8988T (cell line): ENCODE data around the gene IGF1R.
A peak's percentile ranks its signal among the peaks of the same experiment; 100 is the strongest.
"Not testable (repeated sequence)": the region's sequence is repeated elsewhere in the genome, so short reads cannot be mapped to it uniquely, and the experiment has no call there.

Experiments used
- DNase-seq: peaks from one replicate; pipeline ENCODE4 v3.0.0; 2011

IGF1R gene

GRCh38 chr15:98647774-98648653 lies at the start of gene IGF1R:
TSS of gene IGF1R (plus strand) at chr15:98648539. CDS start at chr15:98649582, 1,043 bp downstream.
- peak; percentile 78 for DNase-seq

- no peak for DNase-seq
Measured at GRCh38 chr15:98599909-98600691, 48.2 kb upstream of the IGF1R start.

GRCh38 chr15:98604983-98605382 lies 43.4 kb upstream of the IGF1R start:
- DNase-seq: no peak

GRCh38 chr15:98609144-98609852 lies 39.0 kb upstream of the IGF1R start:
- DNase-seq: no peak

- DNase-seq: no peak
Measured at GRCh38 chr15:98610991-98611390, 37.3 kb upstream of the IGF1R start.

GRCh38 chr15:98611808-98612207 lies 36.5 kb upstream of the IGF1R start:
- DNase-seq: no peak

GRCh38 chr15:98612490-98613110 lies 35.7 kb upstream of the IGF1R start:
- no peak for DNase-seq

GRCh38 chr15:98614681-98615080 lies 33.7 kb upstream of the IGF1R start:
- DNase-seq: no peak

- DNase-seq: no peak
Measured at GRCh38 chr15:98616397-98616796, 31.9 kb upstream of the IGF1R start.

- DNase-seq: no peak
Measured at GRCh38 chr15:98617328-98617980, 30.9 kb upstream of the IGF1R start.

GRCh38 chr15:98618576-98618975 lies 29.8 kb upstream of the IGF1R start:
- not testable (repeated sequence) for DNase-seq

GRCh38 chr15:98620020-98620419 lies 28.3 kb upstream of the IGF1R start:
- no peak for DNase-seq

- DNase-seq: no peak
Measured at GRCh38 chr15:98621021-98621420, 27.3 kb upstream of the IGF1R start.

GRCh38 chr15:98625614-98626013 lies 22.7 kb upstream of the IGF1R start:
- no peak for DNase-seq

- no peak for DNase-seq
Measured at GRCh38 chr15:98626153-98626552, 22.2 kb upstream of the IGF1R start.

GRCh38 chr15:98628216-98628615 lies 20.1 kb upstream of the IGF1R start:
- no peak for DNase-seq

GRCh38 chr15:98635848-98636247 lies 12.5 kb upstream of the IGF1R start:
- DNase-seq: no peak

- no peak for DNase-seq
Measured at GRCh38 chr15:98643115-98643514, 5.2 kb upstream of the IGF1R start.

- DNase-seq: no peak
Measured at GRCh38 chr15:98646546-98647025, 1.8 kb upstream of the IGF1R start.

- peak; percentile 51 for DNase-seq
Measured at GRCh38 chr15:98647026-98647773, 1.1 kb upstream of the IGF1R start.
